Activated CD4-positive, alpha-beta T cell treated with anti-CD3 and anti-CD28 coated beads, Interleukin-2, Interleukin-6, amounts not matched to agents 100 ng/mL and 50 ng/mL, durations not matched to agents 16 hours and 8 hours (primary cell): ENCODE measurements around the gene CYP27C1.

ENCODE experiments used
- DNase-seq: peaks from one replicate; pipeline ENCODE4 v3.0.0-alpha.2; 2020

CYP27C1 gene

GRCh38 chr2:127146071-127146725, 73.9 kb downstream of the CYP27C1 start:
- DNase-seq = no peak

DNA sequence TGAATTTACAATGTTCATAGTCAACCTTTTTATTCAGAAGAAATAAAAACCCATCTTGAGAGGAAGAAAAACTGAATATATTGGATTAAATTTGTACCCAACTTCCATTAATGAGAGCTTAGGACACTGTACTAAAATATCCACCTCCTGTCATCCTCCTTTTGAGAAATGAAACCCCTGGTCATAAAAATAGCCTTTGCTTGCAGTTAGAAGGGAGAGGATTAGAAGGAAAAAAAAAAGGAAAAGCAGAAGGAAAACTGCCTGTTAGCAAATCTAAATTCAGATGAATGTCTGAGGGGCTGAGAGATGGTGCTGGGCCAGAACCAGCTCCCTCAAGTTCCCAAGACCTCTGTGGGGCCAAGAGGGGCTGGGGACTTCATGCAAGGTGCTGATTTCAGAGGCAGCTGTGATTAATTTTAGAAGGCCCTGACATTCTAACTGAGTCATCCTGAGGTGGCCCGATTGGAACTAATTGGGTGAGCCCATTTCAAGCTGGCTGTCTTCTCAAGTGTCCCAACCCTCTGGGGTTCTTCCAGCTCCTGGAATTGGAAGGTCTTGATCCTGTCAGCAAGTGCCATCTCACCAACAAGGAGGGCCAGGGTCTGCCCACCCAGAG, 74.7 kb downstream of the CYP27C1 start:
- DNase-seq = no peak

DNA sequence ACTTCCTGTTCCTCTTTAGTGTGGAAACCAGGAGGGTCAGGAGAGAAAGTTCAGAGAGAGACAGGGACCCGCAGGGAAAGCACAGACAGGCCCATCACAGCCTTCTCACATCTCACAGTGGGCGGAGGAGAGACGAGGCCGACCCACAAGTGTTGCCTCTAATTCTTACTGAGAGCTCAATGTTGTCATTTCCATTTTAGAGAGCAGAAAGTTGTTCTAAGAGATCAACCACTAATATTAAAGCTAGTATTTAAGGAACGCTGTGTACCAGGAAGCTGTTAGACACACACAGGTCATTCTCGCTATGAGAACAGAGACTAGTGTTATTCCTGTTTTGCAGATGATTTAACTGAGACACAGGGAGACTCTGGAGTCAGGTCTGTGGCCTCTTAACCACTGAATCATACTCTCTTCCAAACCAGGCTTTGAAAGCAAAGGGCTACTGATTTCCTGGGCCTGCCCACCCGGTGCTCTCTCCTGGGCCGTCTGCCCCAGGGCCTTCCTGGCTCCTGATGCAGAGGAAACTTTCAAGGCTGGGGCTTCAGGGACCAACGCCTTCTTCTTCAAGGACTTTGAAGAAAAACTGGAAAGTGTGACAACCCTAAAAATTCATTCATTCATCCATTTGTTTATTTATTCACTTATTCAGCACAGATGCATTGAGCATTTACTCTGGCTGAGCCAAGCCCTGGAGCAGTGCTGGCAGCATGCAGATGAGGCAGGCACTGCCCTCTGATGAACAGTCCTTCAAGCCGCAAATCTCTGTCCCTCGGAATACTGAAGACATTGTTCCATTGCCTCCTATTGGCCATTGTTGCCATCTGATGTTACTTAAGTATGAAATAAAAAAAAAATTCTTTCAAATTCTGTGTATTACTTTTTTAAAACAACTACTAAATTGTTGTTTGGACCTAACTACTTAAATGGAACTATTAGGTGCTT, 76.0 kb downstream of the CYP27C1 start:
- no peak for DNase-seq

GRCh38 chr2:127142663-127143630, 77.2 kb downstream of the CYP27C1 start:
- no peak for DNase-seq

DNA sequence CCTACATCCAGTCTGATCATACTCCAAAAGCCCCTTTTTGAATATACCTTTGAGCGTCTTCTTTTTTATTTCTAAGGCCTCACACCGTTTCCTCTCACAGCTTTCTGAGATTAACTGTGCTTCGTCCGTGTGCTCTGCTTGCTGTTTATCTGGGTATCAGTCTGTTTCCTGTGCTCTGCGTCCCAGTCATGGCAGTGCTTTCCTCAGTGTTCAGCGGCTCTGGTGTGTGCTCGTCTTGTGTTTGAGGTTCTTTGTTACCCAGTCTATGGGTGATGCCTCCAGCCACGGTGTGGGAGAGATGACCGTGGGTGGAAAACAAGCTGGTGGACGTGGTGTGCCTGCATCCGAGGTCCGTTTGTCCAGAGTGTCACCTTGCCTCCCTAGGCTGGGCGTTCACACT, 79.6 kb downstream of the CYP27C1 start:
- no peak for DNase-seq

- no peak for DNase-seq
Observed at GRCh38 chr2:127139766-127140165, 80.3 kb downstream of the CYP27C1 start.

DNA sequence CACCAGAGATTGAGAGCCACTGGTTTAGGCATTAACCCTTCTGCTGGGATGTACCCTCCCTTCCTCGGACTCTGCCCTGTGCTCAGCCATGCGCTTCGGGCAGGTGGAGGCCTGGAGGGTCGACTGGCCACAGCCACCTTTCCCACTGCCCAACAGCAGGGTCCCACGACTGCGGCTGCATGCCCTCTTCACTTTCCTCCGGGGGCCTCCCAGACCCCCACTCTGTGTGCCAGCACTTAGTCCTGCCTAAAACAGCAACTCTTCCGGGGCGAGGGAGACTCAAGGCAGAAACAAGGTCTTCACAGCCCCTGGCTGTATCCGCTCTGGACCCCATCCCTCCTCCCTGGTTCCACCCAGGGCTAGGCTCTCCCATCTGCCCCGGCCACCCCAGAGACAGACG, 81.8 kb downstream of the CYP27C1 start:
- DNase-seq = no peak

- DNase-seq = no peak
Observed at GRCh38 chr2:127137741-127138140, 82.4 kb downstream of the CYP27C1 start.

DNA sequence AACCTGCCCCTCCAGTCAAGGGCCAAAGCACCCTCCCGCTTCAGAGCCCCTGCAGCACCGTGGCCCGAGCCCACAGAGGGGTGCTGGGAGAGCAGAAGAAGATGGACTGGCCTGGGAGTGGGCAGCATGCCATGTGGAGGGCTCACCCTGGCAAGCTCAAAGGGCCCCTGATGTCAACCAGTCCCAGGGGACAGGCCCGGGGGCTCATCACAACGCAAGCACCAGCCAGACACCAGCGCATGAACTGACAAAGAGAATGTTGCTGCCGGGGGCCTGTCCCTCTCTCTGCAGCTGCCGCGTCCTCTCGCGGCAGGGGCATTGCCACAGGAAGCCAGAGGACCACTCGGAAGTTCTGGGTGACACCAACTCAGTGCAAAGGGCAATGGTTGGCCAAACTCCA, 82.9 kb downstream of the CYP27C1 start:
- no peak for DNase-seq

DNA sequence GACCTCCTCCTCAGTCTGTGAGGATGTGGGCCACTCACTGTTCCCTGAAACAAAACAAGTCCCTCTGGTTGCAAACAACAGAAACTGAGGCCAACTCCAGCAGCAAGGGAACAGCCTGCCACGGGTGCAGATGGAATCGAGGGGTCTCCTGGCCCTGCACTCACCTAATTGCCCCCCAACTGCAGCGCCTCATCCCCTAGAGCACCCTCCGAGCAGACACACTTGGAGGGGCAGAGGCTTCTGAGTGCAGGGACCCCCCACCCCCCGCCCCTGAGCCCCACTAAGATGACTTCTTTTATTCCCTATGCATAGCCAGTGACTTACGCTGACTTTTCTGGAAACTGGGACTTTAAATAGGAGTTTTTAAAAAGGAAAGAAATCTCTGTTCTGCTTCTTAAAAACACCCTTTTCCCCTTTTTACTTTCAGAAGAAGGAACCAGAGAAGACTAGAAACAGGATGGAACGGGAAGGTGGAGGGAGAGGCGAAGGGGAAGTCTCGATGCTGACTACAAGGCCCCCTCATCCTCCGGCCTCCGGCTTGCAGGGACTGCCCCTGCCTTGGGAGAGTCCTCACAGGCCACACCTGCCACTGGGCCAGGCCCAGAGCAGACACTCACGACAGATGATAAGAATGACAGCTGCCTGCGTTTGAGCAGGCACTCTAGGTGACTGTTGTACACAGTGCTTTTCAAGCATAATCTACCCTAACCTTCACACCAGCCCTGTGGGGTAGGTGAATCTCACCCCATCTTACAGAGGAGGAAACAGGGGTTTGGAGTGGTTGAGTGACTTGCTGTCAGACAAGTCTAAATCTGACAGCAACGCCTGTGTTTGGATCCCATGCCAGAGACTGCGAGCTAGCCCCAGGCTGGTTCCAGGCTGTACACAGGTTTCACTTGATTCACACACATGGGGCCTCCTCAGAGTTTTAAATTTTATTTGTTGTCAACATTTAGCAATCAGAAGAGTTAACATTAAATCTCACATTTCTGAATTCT, 85.0 kb downstream of the CYP27C1 start:
- no peak for DNase-seq

DNA sequence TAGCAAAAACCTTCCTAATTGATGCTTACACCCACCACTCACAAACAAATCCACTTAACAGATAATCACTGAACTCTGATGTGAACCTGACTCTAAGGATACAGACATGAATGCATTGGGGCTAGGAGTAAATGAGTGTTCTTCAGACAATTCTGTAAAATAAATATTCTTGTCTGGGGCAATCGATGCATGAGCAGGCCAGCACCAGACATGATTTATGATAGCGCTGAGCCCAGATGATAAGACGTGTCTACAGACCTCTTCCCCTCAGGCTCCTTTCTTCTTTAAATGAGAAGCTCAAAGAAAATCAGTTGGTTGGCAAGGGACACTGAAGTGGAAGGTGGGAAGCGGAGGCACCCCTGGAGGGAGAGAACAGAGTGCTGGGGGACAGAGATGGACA, 85.9 kb downstream of the CYP27C1 start:
- no peak for DNase-seq
